GM18858 (cell line): ENCODE results near the gene TUBB6.

ENCODE experiments used
- ATAC-seq: cut with Tn5 transposase; IDR thresholded peaks from one replicate; pipeline ENCODE4 v1.9.1; 2021; ENCODE audit not compliant: unreplicated experiment

The TUBB6 gene

GRCh38 chr18:12336171-12336613, 28.2 kb downstream of the TUBB6 start:
- ATAC-seq: no peak

GRCh38 chr18:12336887-12337286, 28.8 kb downstream of the TUBB6 start:
- no peak for ATAC-seq

- ATAC-seq: no peak
Observed at GRCh38 chr18:12338382-12338781, 30.3 kb downstream of the TUBB6 start.

- no peak for ATAC-seq
Observed at GRCh38 chr18:12340945-12341660, 33.1 kb downstream of the TUBB6 start.

- no peak for ATAC-seq
Observed at GRCh38 chr18:12342661-12343060, 34.6 kb downstream of the TUBB6 start.

- ATAC-seq: no peak
Observed at GRCh38 chr18:12345491-12346239, 37.6 kb downstream of the TUBB6 start.

GRCh38 chr18:12346240-12346565, 38.2 kb downstream of the TUBB6 start:
- no peak for ATAC-seq

- ATAC-seq: no peak
Observed at GRCh38 chr18:12347895-12348294, 39.9 kb downstream of the TUBB6 start.

GRCh38 chr18:12352188-12352587, 44.1 kb downstream of the TUBB6 start:
- no peak for ATAC-seq

GRCh38 chr18:12359515-12359927, 51.5 kb downstream of the TUBB6 start:
- ATAC-seq: no peak

GRCh38 chr18:12361770-12362378, 53.8 kb downstream of the TUBB6 start:
- no peak for ATAC-seq

GRCh38 chr18:12362473-12363174, 54.6 kb downstream of the TUBB6 start:
- no peak for ATAC-seq

- no peak for ATAC-seq
Observed at GRCh38 chr18:12366379-12366778, 58.3 kb downstream of the TUBB6 start.

GRCh38 chr18:12366784-12367183, 58.7 kb downstream of the TUBB6 start:
- no peak for ATAC-seq

- ATAC-seq: no peak
Observed at GRCh38 chr18:12369211-12369610, 61.2 kb downstream of the TUBB6 start.

- no peak for ATAC-seq
Observed at GRCh38 chr18:12371590-12371989, 63.5 kb downstream of the TUBB6 start.

GRCh38 chr18:12372406-12372805, 64.4 kb downstream of the TUBB6 start:
- no peak for ATAC-seq

- ATAC-seq: no peak
Observed at GRCh38 chr18:12373116-12373770, 65.2 kb downstream of the TUBB6 start.

- no peak for ATAC-seq
Observed at GRCh38 chr18:12373771-12374116, 65.7 kb downstream of the TUBB6 start.

- no peak for ATAC-seq
Observed at GRCh38 chr18:12374401-12374800, 66.4 kb downstream of the TUBB6 start.
